Right atrium auricular region (tissue), 2 donors: Measurements from ENCODE around the gene NR2F1. TPM values are rescaled to one million over a fixed set of nuclear protein-coding genes. Genes with fewer than 3 reads are reported as not detected.

Experiments used
- DNase-seq: peaks from one replicate; pipeline ENCODE4 v3.0.0-alpha.2; 2019; ENCODE audit warnings: low spot score
- H3K27ac ChIP-seq, 2 donors: fragments of 200-600 bp; sonication (generic); 1 replicate in 1 of 2; 2 replicates in 1 of 2; pipeline ENCODE4 v1.5.1; 2016 to 2019
- H3K27me3 ChIP-seq, 2 donors: fragments of 200-600 bp; sonication (generic); one replicate each; pipeline versions ENCODE4 v1.5.1 to v1.6.0; 2017 to 2019
- H3K36me3 ChIP-seq: fragments of 200-600 bp; sonication (generic); one replicate; pipeline ENCODE4 v1.5.1; 2016
- H3K4me1 ChIP-seq, 2 donors: fragments of 200-600 bp; sonication (generic); one replicate each; pipeline versions ENCODE4 v1.5.1 to v1.6.0; 2017 to 2019
- H3K4me3 ChIP-seq, 2 donors: fragments of 200-600 bp; sonication (generic); 1 replicate in 1 of 2; 2 replicates in 1 of 2; pipeline ENCODE4 v1.5.1; 2017 to 2019; ENCODE audit warnings: mild to moderate bottlenecking in 1 of 2, moderate library complexity in 1 of 2
- H3K9me3 ChIP-seq, 2 donors: fragments of 200-600 bp; sonication (generic); one replicate each; pipeline ENCODE4 v1.5.1; 2019
- microRNA counts, 2 donors: library from miRNA; unstranded; fragments of <30 nt; microRNA quantifications; one replicate each; lab custom pipeline; 2016 to 2017
- total RNA-seq, 2 donors: library from RNA; depleted of rRNA; stranded (reverse); fragments of >200 nt; gene quantifications; one replicate each; pipeline ENCODE4 v1.1.0, GENCODE V29; 2016
- TF ChIP-seq, protein P1 (sequence below), 2 donors: fragments of 200-600 bp; sonication (generic); IDR thresholded peaks; one replicate each; pipeline ENCODE4 v1.5.1; 2019; ENCODE audit warnings: antibody characterized with exemption in 2 of 2

The NR2F1 gene
- total RNA-seq, 2 donors from 2014 or later, result 35.3 to 37.6 TPM

DNA sequence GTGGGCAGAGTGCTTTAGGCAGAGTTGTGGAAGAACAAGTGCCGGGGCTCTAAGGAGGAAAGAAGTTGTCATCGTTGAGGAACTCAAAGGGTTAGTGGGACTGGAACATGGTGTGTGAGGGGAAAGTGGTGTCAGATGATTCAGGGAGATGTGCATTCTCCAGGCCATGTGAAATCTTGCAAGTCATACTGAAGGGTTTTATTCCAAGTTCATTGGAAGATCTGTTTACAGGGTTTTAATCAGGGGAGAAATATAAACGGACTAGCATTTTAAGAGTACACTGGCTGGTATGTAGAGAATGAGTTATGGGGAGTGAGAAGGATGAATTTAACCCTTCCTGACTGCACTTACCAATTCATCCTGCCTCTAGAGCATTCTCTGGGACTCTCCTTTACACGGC, 49.3 kb downstream of the NR2F1 start:
- Histone ChIP-seq H3K27ac (no peak overlapping the region), H3K9me3 (no peaks in the 10 kb centered on the region), H3K4me3 (no peak overlapping the region), H3K4me1 (no peaks in the 10 kb centered on the region), H3K27me3 (no peaks in the 10 kb centered on the region), H3K36me3 (no peaks in the 10 kb centered on the region)
- TF ChIP-seq, protein P1, sequence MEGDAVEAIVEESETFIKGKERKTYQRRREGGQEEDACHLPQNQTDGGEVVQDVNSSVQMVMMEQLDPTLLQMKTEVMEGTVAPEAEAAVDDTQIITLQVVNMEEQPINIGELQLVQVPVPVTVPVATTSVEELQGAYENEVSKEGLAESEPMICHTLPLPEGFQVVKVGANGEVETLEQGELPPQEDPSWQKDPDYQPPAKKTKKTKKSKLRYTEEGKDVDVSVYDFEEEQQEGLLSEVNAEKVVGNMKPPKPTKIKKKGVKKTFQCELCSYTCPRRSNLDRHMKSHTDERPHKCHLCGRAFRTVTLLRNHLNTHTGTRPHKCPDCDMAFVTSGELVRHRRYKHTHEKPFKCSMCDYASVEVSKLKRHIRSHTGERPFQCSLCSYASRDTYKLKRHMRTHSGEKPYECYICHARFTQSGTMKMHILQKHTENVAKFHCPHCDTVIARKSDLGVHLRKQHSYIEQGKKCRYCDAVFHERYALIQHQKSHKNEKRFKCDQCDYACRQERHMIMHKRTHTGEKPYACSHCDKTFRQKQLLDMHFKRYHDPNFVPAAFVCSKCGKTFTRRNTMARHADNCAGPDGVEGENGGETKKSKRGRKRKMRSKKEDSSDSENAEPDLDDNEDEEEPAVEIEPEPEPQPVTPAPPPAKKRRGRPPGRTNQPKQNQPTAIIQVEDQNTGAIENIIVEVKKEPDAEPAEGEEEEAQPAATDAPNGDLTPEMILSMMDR (IDR thresholded peaks at IDR 0.05), result no peak
- DNase-seq, result no peak

DNA sequence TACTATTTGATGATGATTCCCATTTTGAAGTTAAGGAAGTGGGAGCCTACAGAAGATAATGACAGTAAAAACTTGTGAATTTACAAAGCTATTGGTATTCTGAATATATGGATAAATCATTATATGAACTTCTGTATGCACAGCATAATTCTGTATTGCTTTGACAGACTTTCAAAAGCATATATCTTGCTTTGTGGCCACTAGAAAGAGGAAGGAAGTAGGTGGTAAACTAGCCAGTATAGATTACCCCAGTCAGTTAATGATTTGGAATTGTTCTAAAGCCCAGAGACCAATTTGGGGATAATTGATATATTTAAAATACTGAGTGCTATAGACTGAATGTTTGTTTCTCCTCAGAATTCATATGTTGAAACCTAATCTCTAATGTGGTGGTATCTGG, 53.0 kb downstream of the NR2F1 start:
- TF ChIP-seq, protein P1 (IDR thresholded peaks at IDR 0.05), result no peak
- H3K4me3 ChIP-seq, result no peak overlapping the region

DNA sequence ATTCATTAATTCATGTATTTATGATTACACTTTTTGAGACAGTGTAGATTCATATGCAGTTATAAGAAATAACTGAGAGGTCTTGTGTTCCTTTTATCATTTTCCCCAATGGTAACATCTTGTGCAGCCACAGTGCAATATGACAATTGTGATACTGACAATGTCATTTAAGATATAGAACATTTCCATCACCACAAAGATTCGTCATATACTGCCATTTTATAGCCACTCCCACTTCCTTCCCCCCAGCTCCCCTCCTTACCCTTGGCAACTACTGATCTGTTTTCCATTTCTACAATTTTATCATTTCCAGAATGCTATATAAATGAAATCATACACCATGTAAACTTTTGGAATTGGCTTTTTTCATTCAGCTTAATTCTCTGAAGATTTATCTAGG, 53.8 kb downstream of the NR2F1 start:
- no peaks in the 10 kb centered on the region for H3K4me1 ChIP-seq
- no peak overlapping the region for H3K4me3 ChIP-seq
- no peaks in the 10 kb centered on the region for H3K27me3 ChIP-seq
- TF ChIP-seq, protein P1 (IDR thresholded peaks at IDR 0.05), result no peak
- no peak for DNase-seq
- no peaks in the 10 kb centered on the region for H3K9me3 ChIP-seq
- no peaks in the 10 kb centered on the region for H3K36me3 ChIP-seq
- no peak overlapping the region for H3K27ac ChIP-seq

More for the DNA sequence above, 53.0 kb downstream of the NR2F1 start:
- DNase-seq, result no peak
- H3K4me1 ChIP-seq, result no peaks in the 10 kb centered on the region
- no peak overlapping the region for H3K27ac ChIP-seq
- no peaks in the 10 kb centered on the region for H3K9me3 ChIP-seq
- H3K36me3 ChIP-seq, result no peaks in the 10 kb centered on the region
- H3K27me3 ChIP-seq, result no peaks in the 10 kb centered on the region

DNA sequence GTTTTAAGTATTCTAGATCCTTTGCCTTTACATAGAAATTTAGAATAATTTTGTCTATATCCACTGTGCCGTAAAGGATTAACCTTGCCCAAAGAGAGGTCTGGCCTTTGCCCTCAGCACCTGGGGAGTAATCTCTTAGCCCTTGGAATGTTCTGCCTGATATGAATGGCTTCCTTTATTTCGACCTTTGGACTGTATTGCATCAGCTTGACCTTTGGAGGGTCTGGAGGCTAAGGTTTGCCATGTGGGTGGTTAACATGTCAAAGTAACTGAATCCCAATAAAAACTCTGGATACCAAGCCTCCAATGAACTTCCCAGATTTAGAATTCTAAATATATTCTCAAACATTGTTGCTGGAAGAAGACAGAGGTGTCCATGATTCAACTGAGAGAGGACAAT, 54.7 kb downstream of the NR2F1 start:
- no peaks in the 10 kb centered on the region for H3K27me3 ChIP-seq
- TF ChIP-seq, protein P1 (IDR thresholded peaks at IDR 0.05), result no peak

GRCh38 chr5:93642526-93642925, 59.5 kb downstream of the NR2F1 start:
- no peaks in the 10 kb centered on the region for H3K9me3 ChIP-seq
- DNase-seq, result no peak
- no peaks in the 10 kb centered on the region for H3K27me3 ChIP-seq
- H3K36me3 ChIP-seq, result no peaks in the 10 kb centered on the region
- TF ChIP-seq, protein P1 (IDR thresholded peaks at IDR 0.05), result no peak
- H3K4me3 ChIP-seq, result no peak overlapping the region
- no peak overlapping the region for H3K27ac ChIP-seq
- no peaks in the 10 kb centered on the region for H3K4me1 ChIP-seq

More for the DNA sequence above, 54.7 kb downstream of the NR2F1 start:
- Histone ChIP-seq H3K27ac (no peak overlapping the region), H3K9me3 (no peaks in the 10 kb centered on the region), H3K4me3 (no peak overlapping the region), H3K36me3 (no peaks in the 10 kb centered on the region), H3K4me1 (no peaks in the 10 kb centered on the region)
- no peak for DNase-seq

MicroRNA genes within 50 kb of the gene (microRNA counts, 767-probe panel; counts per million panel counts)
- microRNA hsa-miR-2277-3p (lab: Ali Mortazavi, UCI) (0 counts per million in 2 donors), microRNA hsa-miR-2277-5p (lab: Ali Mortazavi, UCI) (0 to 31.0 counts per million in 2 donors)

Other genes starting within 250 kb of the NR2F1 start
- 10 to 100 TPM in 1 of 2 donors, 1 to 10 TPM in 1; 7.1 to 11.0 TPM for gene NR2F1-AS1, start 2.0 kb upstream of the NR2F1 start, total RNA-seq
- gene POU5F2, start 158.4 kb downstream of the NR2F1 start, total RNA-seq, result under 1 TPM; 0.35 to 0.52 TPM